Measurements from ENCODE around the gene TMEM238. TPM values are rescaled to one million over a fixed set of nuclear protein-coding genes. Genes with fewer than 3 reads are reported as not detected.

TMEM238 gene
- total and polyA plus RNA-seq, 9 of the 15 experiments (the other 6 are each of a cell fraction or from before 2014, with no cell fraction given) = 0.18 to 5.1 (median 1.3) TPM; not detected in 4

DNA sequence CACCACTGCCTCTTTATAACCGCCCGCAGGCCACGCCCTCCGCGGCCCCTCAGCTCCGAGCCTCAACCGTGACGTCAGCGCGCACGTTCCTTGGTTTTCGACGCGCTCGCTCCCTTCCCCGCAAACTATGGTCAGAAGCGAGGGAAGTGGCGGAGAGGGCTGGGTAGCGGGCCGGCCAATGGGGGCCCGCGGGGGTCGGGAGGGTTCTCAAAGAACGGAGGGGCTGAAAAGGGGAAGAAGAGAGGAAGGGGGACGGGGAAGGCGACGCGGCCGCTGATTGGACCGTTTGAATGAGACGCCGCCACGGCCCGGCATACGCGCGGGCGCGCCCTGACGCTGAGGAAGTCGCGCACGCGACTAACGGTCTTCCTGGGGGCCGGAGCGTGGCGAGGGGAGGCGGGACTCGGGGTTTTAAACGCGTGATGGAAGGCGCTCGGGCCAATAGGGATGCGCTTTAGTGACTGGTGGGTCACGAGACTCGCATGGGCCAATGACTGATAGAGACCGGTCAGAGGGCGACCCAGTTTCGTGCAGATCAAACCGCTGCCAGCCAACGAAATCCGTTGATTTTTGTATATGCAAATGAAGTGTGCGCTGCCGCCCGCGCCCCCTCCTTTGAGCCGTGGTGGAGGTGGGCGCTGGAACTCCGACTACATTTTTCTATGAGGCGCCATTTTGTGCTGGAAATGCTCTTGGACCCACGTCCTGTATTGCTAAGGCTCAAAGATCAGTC is 23.9 kb upstream of the TMEM238 start (continued):
- TF ChIP-seq TRIM24 (IDR thresholded peaks at IDR 0.05) = peak; percentile 38 to 62; a peak in 1 of 4 replicates
- TF ChIP-seq GABPA (tag; conservative IDR thresholded peaks at IDR 0.05; ENCODE audit: low read depth) = peak; percentile 75
- peak; percentile 80; the same call in 1 of the 2 replicates for TF ChIP-seq GATAD2B (IDR thresholded peaks at IDR 0.05; ENCODE audit: borderline replicate concordance)
- no peak for TF ChIP-seq NFATC3 (IDR thresholded peaks at IDR 0.05)
- 0 out of 2 replicates have a peak, but pooled peaks have one; percentile 17 for TF ChIP-seq SMAD3 (CRISPR knock-in tag; conservative IDR thresholded peaks at IDR 0.05)
- TF ChIP-seq, protein P1, sequence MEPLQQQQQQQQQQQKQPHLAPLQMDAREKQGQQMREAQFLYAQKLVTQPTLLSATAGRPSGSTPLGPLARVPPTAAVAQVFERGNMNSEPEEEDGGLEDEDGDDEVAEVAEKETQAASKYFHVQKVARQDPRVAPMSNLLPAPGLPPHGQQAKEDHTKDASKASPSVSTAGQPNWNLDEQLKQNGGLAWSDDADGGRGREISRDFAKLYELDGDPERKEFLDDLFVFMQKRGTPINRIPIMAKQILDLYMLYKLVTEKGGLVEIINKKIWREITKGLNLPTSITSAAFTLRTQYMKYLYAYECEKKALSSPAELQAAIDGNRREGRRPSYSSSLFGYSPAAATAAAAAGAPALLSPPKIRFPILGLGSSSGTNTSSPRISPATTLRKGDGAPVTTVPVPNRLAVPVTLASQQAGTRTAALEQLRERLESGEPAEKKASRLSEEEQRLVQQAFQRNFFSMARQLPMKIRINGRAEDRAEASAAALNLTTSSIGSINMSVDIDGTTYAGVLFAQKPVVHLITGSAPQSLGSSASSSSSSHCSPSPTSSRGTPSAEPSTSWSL (CRISPR knock-in tag; IDR thresholded peaks at IDR 0.05; ENCODE audit: borderline replicate concordance) = no peak
- TF ChIP-seq HDAC8 (tag; IDR thresholded peaks at IDR 0.05) = no peak
- peak; percentile 99 for TF ChIP-seq CC2D1A (IDR thresholded peaks at IDR 0.05)
- TF ChIP-seq HOXB6 (CRISPR knock-in tag; IDR thresholded peaks at IDR 0.05; ENCODE audit: borderline replicate concordance) = no peak
- no peak for TF ChIP-seq ZNF282 (CRISPR knock-in tag; IDR thresholded peaks at IDR 0.05)
- TF ChIP-seq RBM25 (IDR thresholded peaks at IDR 0.05; ENCODE audit: low read depth, low read length, severe bottlenecking) = peak; percentile 50
- TF ChIP-seq, protein P2, sequence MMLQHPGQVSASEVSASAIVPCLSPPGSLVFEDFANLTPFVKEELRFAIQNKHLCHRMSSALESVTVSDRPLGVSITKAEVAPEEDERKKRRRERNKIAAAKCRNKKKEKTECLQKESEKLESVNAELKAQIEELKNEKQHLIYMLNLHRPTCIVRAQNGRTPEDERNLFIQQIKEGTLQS (IDR thresholded peaks at IDR 0.05) = peak; percentile 92
- TF ChIP-seq, protein P2 (CRISPR knock-in tag; conservative IDR thresholded peaks at IDR 0.05) = peak; percentile 80
- TF ChIP-seq POLR3A (IDR thresholded peaks at IDR 0.05; ENCODE audit: borderline replicate concordance, extremely low read depth, insufficient read depth, insufficient read length) = no peak
- peak; percentile 53; the same call in 1 of the 2 replicates for TF ChIP-seq DIDO1 (tag; IDR thresholded peaks at IDR 0.05; ENCODE audit: low read depth)
- TF ChIP-seq BDP1 (IDR thresholded peaks at IDR 0.05; ENCODE audit: insufficient read depth, insufficient read length) = no peak
- TF ChIP-seq HDAC3 (IDR thresholded peaks at IDR 0.05; ENCODE audit: borderline replicate concordance, partially characterized antibody) = no peak
- TF ChIP-seq FUS (optimal IDR thresholded peaks at IDR 0.05; ENCODE audit: low read depth, low read length) = no peak
- TF ChIP-seq NCOA6 (IDR thresholded peaks at IDR 0.05) = peak; percentile 91

Measured in K562 (cell line).